NB4 (cell line): ENCODE measurements around the gene FAM9A.

ENCODE experiments used
- DNase-seq: peaks from one replicate; pipeline ENCODE4 v3.0.0; 2010; ENCODE audit warnings: low read depth
- H3K4me3 ChIP-seq: one replicate; pipeline ENCODE4 v1.5.1; 2011; ENCODE audit warnings: mild to moderate bottlenecking, low read depth, low read length, moderate library complexity
- CTCF ChIP-seq: IDR thresholded peaks from one replicate; pipeline ENCODE4 v1.5.1; 2012; ENCODE audit warnings: low read depth, low read length
- MAX ChIP-seq: IDR thresholded peaks from 2 replicates; pipeline ENCODE4 v1.6.1; 2011; ENCODE audit warnings: low read depth, low read length
- MYC ChIP-seq: IDR thresholded peaks from 2 replicates; pipeline ENCODE4 v1.6.1; 2011; ENCODE audit warnings: low read depth, low read length
- POLR2A ChIP-seq: IDR thresholded peaks from 2 replicates; pipeline ENCODE4 v1.6.1; 2011; ENCODE audit warnings: mild to moderate bottlenecking; ENCODE audit not compliant: insufficient read length; ENCODE audit errors: extremely low read depth

Gene FAM9A

GRCh38 chrX:8801041-8801599 is at the start of gene FAM9A:
FAM9A (minus strand) TSS chrX:8801383; CDS start chrX:8800171, 1,212 bp downstream.
- no peak for TF ChIP-seq CTCF
- TF ChIP-seq MYC, result no peak
- TF ChIP-seq POLR2A, result no peak
- no peak for TF ChIP-seq MAX
- H3K4me3 ChIP-seq, result no peak within 1 kb of the TSS
- no peak for DNase-seq

GRCh38 chrX:8850478-8850877 is 49.3 kb upstream of the FAM9A start:
- no peak for DNase-seq
- TF ChIP-seq POLR2A (no peak), CTCF (no peak), MYC (no peak), MAX (no peak)
- no peak overlapping the region for H3K4me3 ChIP-seq

GRCh38 chrX:8849945-8850344 is 48.8 kb upstream of the FAM9A start:
- H3K4me3 ChIP-seq, result no peak overlapping the region
- TF ChIP-seq POLR2A (no peak), CTCF (peak; percentile 16)
- peak; percentile 4 for DNase-seq

- TF ChIP-seq MAX (no peak), POLR2A (no peak), CTCF (no peak), MYC (no peak)
- no peak for DNase-seq
- H3K4me3 ChIP-seq, result no peak overlapping the region
These were observed 48.3 kb upstream of the FAM9A start for GRCh38 chrX:8849458-8849857.

GRCh38 chrX:8848911-8849310 is 47.7 kb upstream of the FAM9A start:
- no peak for DNase-seq
- TF ChIP-seq POLR2A, result no peak
- TF ChIP-seq MAX, result no peak
- H3K4me3 ChIP-seq, result no peak overlapping the region

GRCh38 chrX:8848441-8848840 is 47.3 kb upstream of the FAM9A start:
- DNase-seq, result no peak
- no peak for TF ChIP-seq MYC
- H3K4me3 ChIP-seq, result no peak overlapping the region

GRCh38 chrX:8847360-8847759 is 46.2 kb upstream of the FAM9A start:
- DNase-seq, result no peak
- TF ChIP-seq POLR2A, result no peak
- TF ChIP-seq MYC, result no peak
- no peak for TF ChIP-seq MAX
- TF ChIP-seq CTCF, result no peak
- no peak overlapping the region for H3K4me3 ChIP-seq
